Testis (tissue), 2 donors: Measurements from ENCODE around the gene PIGL.

Experiments
- POLR2A ChIP-seq: fragments of 450-650 bp; IDR thresholded peaks from one replicate; pipeline ENCODE4 v1.6.1; 2017; ENCODE audit warnings: antibody characterized with exemption, mild to moderate bottlenecking, moderate library complexity
- TF ChIP-seq, protein P1 (sequence below), 3 experiments: fragments of 450-650 bp in 2 of 3; fragments of 200-600 bp in 1 of 3; sonication (generic) in 1 of 3; IDR thresholded peaks; one replicate each; pipeline ENCODE4 v1.5.1; 2016 to 2019; ENCODE audit warnings: antibody characterized with exemption in 3 of 3, mild to moderate bottlenecking in 2 of 3, moderate library complexity in 1 of 3

DNA sequence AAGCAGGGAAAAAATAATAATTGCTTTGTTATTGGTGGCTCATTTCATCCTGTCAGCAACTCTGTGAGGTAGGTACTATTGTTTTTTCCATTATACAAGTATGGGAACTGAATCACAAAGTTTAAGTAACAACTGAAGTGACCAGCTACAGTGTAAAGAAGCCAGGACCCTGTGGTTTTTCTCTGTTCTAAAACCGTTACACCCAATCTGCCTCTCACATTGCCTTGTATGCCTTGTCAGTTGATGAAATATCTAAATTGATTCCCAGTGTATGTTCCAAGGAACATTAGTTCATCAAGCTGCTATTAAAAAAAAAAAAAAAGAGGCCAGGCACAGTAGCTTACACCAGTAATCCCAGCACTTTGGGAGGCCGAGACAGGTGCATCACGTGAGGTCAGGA lies 5.4 kb downstream of the PIGL start:
- TF ChIP-seq, protein P1, sequence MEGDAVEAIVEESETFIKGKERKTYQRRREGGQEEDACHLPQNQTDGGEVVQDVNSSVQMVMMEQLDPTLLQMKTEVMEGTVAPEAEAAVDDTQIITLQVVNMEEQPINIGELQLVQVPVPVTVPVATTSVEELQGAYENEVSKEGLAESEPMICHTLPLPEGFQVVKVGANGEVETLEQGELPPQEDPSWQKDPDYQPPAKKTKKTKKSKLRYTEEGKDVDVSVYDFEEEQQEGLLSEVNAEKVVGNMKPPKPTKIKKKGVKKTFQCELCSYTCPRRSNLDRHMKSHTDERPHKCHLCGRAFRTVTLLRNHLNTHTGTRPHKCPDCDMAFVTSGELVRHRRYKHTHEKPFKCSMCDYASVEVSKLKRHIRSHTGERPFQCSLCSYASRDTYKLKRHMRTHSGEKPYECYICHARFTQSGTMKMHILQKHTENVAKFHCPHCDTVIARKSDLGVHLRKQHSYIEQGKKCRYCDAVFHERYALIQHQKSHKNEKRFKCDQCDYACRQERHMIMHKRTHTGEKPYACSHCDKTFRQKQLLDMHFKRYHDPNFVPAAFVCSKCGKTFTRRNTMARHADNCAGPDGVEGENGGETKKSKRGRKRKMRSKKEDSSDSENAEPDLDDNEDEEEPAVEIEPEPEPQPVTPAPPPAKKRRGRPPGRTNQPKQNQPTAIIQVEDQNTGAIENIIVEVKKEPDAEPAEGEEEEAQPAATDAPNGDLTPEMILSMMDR (IDR thresholded peaks at IDR 0.05): no peak
- TF ChIP-seq POLR2A: no peak
